Measurements from ENCODE around the gene DNAAF5. TPM values are rescaled to one million over a fixed set of nuclear protein-coding genes. Genes with fewer than 3 reads are reported as not detected.

The DNAAF5 gene
- total RNA-seq, result 10.0 and 12.1 TPM in 2 replicates

GRCh38 chr7:726084-726853 lies at the start of gene DNAAF5:
Gene DNAAF5 (plus strand): TSS chr7:726699. CDS start chr7:726721, 22 bp downstream.
- DNase-seq (ENCODE audit: low read depth in 2 of 2), result peak; percentile 88 to 92

- no peak for DNase-seq (ENCODE audit: low read depth in 2 of 2)
Measured at GRCh38 chr7:676972-677385, 49.5 kb upstream of the DNAAF5 start.

GRCh38 chr7:680411-681127 lies 45.9 kb upstream of the DNAAF5 start:
- no peak for DNase-seq (ENCODE audit: low read depth in 2 of 2)

GRCh38 chr7:681551-682307 lies 44.8 kb upstream of the DNAAF5 start:
- no peak for DNase-seq (ENCODE audit: low read depth in 2 of 2)

DNA sequence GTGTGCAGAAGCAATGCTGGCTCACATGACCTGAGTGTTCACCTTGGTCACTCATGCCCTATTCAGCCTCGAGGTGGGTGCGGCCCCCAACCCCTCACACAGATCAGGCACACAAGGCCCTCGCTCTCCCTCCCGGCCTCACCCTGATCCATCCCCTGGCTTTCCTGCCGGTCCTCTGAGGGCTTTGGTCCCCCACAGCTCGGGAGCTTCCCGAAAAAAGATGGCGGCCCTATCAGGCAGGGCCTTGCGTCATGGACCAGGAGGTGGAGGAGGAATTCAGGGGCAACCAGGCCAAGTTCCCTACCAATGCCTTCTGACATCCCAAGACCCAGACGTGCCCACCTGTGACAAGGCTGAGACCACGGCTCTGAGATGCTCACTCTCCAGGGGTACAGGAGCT lies 43.7 kb upstream of the DNAAF5 start:
- no peak for DNase-seq (ENCODE audit: low read depth in 2 of 2)

DNA sequence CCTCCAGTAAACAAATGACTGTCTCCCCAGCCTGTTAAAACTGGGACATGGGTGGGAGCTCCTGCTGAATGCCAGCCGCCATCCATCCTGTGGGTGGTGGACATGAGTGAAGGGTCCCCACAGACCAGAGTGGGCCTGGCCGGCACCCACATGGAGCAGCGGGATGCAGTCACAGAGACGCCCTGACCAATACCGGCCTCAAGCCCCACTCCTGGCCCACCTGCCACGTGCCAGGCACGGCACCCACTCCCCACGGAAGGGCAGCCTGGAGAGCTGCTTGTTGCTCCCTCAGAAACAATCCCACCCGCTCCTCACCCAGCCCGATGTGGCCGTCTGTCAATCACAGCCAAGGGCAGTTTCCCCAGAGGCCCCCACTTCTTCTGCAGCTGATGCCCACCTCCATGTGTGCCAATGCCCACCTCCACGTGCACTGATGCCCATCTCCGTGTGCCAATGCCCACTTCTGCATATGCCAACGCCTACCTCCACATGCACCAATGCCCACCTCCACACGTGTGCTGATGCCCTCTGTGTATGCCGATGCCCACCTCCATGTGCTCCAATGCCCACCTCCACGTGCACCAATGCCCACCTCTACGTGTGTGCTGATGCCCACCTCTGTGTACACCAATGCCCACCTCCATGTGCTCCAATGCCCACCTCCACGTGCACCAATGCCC lies 42.8 kb upstream of the DNAAF5 start:
- DNase-seq (ENCODE audit: low read depth in 2 of 2), result no peak

DNA sequence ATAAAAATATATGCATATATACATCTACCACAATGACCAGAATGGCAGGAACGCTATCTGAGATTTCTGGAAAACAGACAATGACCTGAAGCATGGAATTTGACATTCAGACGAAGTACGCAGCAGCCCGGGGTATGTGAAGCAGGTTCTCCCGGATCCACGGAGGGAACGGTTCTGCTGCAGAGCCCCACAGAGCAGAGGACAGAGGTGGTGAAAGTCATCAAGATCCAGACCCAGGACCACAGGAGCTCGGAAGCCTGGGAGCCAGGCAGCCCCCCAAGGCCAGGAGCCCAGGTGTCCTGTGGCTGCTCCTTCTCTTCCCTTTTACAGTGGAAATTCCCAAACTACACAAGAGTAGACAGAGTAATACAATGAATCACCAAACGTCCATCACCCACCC lies 42.1 kb upstream of the DNAAF5 start:
- no peak for DNase-seq (ENCODE audit: low read depth in 2 of 2)

DNA sequence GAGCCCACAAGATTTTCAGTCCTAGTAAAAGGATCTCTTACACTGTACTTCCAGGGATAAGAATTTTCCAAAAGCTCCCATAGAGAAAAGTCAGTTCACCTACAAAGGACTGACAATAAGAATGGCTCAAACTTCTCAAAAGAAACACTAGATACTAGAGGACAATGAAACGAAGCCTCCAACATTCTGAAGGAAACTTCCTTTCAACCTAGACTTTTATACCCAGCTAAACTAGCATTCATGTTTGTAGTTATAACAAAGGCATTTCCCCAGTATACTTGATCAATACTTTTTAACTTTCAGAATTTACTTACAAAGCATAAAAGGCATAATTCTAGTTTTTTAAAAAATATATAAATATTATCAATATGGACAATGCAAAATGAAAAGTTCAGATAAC lies 41.0 kb upstream of the DNAAF5 start:
- no peak for DNase-seq (ENCODE audit: low read depth in 2 of 2)

- DNase-seq (ENCODE audit: low read depth in 2 of 2), result no peak
Measured at GRCh38 chr7:690478-691360, 35.8 kb upstream of the DNAAF5 start.

- DNase-seq (ENCODE audit: low read depth in 2 of 2), result no peak
Measured at GRCh38 chr7:691361-692045, 35.0 kb upstream of the DNAAF5 start.

GRCh38 chr7:693280-693679 lies 33.2 kb upstream of the DNAAF5 start:
- no peak for DNase-seq (ENCODE audit: low read depth in 2 of 2)

- DNase-seq (ENCODE audit: low read depth in 2 of 2), result no peak
Measured at GRCh38 chr7:696426-696811, 30.1 kb upstream of the DNAAF5 start.

DNA sequence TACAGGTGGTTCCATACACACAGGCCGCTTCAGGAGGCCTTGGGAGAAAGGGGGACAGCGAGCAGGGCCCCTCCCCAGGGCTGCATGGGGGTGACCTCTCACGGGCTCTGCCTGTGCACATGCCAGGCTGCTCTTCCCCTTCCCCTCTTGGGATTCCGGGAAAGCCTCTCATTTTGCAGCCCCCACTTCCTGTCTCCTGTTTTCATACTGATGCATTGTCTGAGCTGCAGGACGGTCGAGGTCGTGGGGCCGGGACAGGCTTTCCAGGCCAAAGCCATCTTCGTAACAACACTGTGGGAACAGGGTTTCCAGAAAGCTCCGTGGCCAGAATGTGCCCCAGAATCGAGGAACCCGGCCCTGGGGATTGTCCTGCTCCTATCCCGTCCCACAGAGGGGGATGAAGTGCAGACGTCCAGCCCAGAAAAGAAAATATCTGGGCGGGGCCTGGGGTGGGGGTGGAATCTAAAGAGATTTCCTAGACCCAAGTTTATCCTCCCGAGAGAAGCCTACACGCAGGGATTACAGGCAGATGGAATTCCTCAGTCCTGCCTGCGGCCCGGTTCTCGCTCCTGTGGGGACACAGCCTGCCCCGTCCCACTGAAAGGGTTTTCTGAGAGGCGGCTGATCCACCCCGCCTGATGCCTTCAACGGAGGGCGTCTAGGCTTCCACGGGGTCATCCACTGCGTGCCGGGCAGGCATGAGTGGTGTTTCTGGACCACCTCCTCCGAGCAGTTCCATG lies 29.5 kb upstream of the DNAAF5 start:
- DNase-seq (ENCODE audit: low read depth in 2 of 2), result peak; percentile 16 to 90

GRCh38 chr7:698515-699475 lies 27.7 kb upstream of the DNAAF5 start:
- DNase-seq (ENCODE audit: low read depth in 2 of 2), result peak; percentile 49 to 86

DNA sequence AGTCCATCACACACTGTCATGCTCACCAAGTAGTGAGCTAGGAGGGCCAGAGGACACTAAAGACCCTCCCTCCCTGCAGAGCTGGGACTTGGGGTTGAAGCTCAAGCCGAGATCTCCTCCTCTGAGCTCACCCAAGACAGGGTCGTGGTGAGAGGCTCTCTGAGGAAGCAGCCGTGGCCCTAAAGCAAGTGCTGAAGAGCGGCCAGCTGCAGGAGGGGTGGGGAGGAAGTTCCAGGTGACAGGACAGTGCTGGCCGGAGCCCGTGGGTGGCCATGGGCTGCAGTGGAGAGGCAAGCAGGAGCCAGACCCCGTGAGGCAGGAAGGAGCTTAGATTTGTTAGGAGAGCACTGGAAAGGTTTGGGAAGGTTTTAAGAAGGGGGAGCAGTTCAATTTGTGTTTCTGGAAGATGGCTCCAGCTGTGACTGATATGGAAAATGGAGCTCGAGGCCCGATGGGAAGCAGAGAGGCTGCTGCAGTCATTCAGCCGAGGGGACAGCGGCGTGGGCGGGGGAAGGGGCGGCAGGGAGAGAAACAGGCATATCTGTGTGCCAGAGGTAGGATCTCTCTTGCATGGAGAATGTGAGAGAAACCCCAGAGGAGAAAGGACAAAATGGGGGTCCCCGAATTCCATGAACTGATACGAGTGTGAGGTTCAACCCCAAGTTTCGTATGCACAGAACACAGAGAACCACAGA lies 26.9 kb upstream of the DNAAF5 start:
- no peak for DNase-seq (ENCODE audit: low read depth in 2 of 2)

- no peak for DNase-seq (ENCODE audit: low read depth in 2 of 2)
Measured at GRCh38 chr7:701086-701671, 25.3 kb upstream of the DNAAF5 start.

DNA sequence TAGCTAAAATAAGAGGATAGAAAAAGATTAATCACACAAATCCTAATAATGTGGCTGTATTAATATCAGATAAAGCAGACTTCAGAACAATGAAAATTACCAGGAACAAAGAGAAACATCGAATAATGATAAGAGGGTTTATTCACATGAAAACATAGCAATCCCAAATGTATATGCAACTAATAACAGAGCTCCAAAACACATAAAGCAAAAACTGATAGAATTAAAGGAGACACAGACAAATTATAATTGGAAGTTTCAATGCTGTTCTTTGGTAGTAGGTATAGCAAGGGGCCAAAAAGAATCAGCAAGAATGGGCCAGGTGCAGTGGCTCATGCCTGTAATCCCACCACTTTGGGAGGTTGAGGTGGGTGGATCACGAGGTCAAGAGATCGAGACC lies 23.4 kb upstream of the DNAAF5 start:
- DNase-seq (ENCODE audit: low read depth in 2 of 2), result no peak

Measured in lung microvascular endothelial cell (primary cell).